ENCODE results near the gene P4HTM. TPM values are rescaled to one million over a fixed set of nuclear protein-coding genes. Genes with fewer than 3 reads are reported as not detected.

Gene P4HTM
- total and polyA plus RNA-seq, 2 of the 8 experiments (the other 6 are each of a cell fraction or from before 2014, with no cell fraction given): 19.1 to 25.4 TPM

- no peak for TF ChIP-seq KDM1A (IDR thresholded peaks at IDR 0.05; ENCODE audit: borderline replicate concordance, low read length)
- TF ChIP-seq ATF2 (IDR thresholded peaks at IDR 0.05; ENCODE audit: low read length): no peak
- TF ChIP-seq USF2 (IDR thresholded peaks at IDR 0.05; ENCODE audit: low read length): no peak
Measured at GRCh38 chr3:49023775-49024174, 33.7 kb downstream of the P4HTM start (continued).

Data from H1 (cell line).